GM12878 (cell line): ENCODE data around the gene FOXA2. TPM values are rescaled to one million over a fixed set of nuclear protein-coding genes. Genes with fewer than 3 reads are reported as not detected.

ENCODE experiments used
- ATAC-seq: fragments of 200-7000 bp; cut with Tn5 transposase; 3 replicates; pipeline ENCODE4 v1.9.1; 2020; ENCODE audit warnings: mild to moderate bottlenecking, moderate library complexity
- BruUV-seq: library from RNA; stranded (reverse); fragments of 400-500 nt; replicated peaks from 2 replicates; lab custom pipeline; 2021; lab: Mats Ljungman, UMichigan
- CTCF ChIA-PET: fragments of 300-600 bp; sonication (Branson Sonifier 250); formaldehyde crosslinking; extraction: SDS; loops from one replicate; lab custom pipeline; 2021; ENCODE audit warnings: inconsistent platforms; lab: Yijun Ruan, JAX
- POLR2A ChIA-PET: fragments of 350-600 bp; formaldehyde crosslinking; extraction: SDS; loops from one replicate; lab custom pipeline; 2021; ENCODE audit warnings: inconsistent platforms; lab: Charles Lee
- RAD21 ChIA-PET: fragments of 300-600 bp; sonication (Branson Sonifier 250); formaldehyde crosslinking; loops from one replicate; lab custom pipeline; 2023; ENCODE audit warnings: antibody characterized with exemption; ENCODE audit not compliant: unreplicated experiment; lab: Charles Lee
- SMC1A ChIA-PET: fragments of 300-600 bp; sonication (Branson Sonifier 250); formaldehyde crosslinking; loops from one replicate; lab custom pipeline; 2023; ENCODE audit not compliant: unreplicated experiment, uncharacterized antibody; lab: Charles Lee
- DNase-seq: peaks from one replicate; pipeline ENCODE4 v3.0.0-alpha.2; 2011; ENCODE audit warnings: low read depth, low spot score
- FAIRE-seq: peaks from 3 replicates; lab custom pipeline; 2011; peaks lifted over from hg19 to GRCh38; lab: Jason Lieb, UNC
- H2AFZ ChIP-seq: 2 replicates; pipeline ENCODE4 v1.6.0; 2011; ENCODE audit warnings: low read depth, low read length, control low read depth; ENCODE audit not compliant: control insufficient read depth
- H3K27ac ChIP-seq: 2 replicates; pipeline ENCODE4 v1.5.1; 2011; ENCODE audit warnings: control low read depth; ENCODE audit not compliant: control insufficient read depth, insufficient read depth
- H3K27me3 ChIP-seq, 2 experiments: replicated peaks in 1 of 2; 2 replicates each; pipeline versions ENCODE4 v1.6.0 to v1.6.1; 2011; ENCODE audit warnings: low read length in 1 of 2; ENCODE audit not compliant: control insufficient read depth in 2 of 2, insufficient read depth in 2 of 2
- H3K36me3 ChIP-seq, 2 experiments: 2 replicates each; pipeline ENCODE4 v1.5.1; 2011; ENCODE audit warnings: low read length in 1 of 2; ENCODE audit not compliant: control insufficient read depth in 2 of 2, insufficient read depth in 2 of 2
- H3K4me1 ChIP-seq: 2 replicates; pipeline ENCODE4 v1.6.1; 2011; ENCODE audit warnings: mild to moderate bottlenecking, low read length, moderate library complexity, mixed read lengths; ENCODE audit not compliant: control insufficient read depth, insufficient read depth
- H3K4me2 ChIP-seq: 2 replicates; pipeline ENCODE4 v1.6.0; 2011; ENCODE audit warnings: control low read depth; ENCODE audit not compliant: control insufficient read depth, insufficient read depth
- H3K4me3 ChIP-seq: fragments of 200-600 bp; sonication (generic); 2 replicates; pipeline ENCODE4 v1.5.1; 2016
- H3K79me2 ChIP-seq: 2 replicates; pipeline ENCODE4 v1.6.0; 2011; ENCODE audit warnings: low read length; ENCODE audit not compliant: control insufficient read depth, insufficient read depth
- H3K9ac ChIP-seq: 2 replicates; pipeline ENCODE4 v1.8.0; 2011; ENCODE audit warnings: low read length, control low read depth, mixed read lengths; ENCODE audit not compliant: control insufficient read depth, insufficient read depth
- H3K9me3 ChIP-seq: replicated peaks from 3 replicates; pipeline ENCODE4 v1.5.1; 2011; ENCODE audit warnings: mild to moderate bottlenecking, low read length; ENCODE audit not compliant: control insufficient read depth, insufficient read depth
- H4K20me1 ChIP-seq: 2 replicates; pipeline ENCODE4 v1.6.0; 2011; ENCODE audit not compliant: control insufficient read depth, insufficient read depth
- CREB1 ChIP-seq: IDR thresholded peaks from 2 replicates; pipeline ENCODE4 v1.6.1; 2012; ENCODE audit warnings: low read depth, mild to moderate bottlenecking, inconsistent platforms
- CREM ChIP-seq: IDR thresholded peaks from 2 replicates; pipeline ENCODE4 v1.6.1; 2014; ENCODE audit warnings: antibody characterized with exemption, low read depth
- ELK1 ChIP-seq: IDR thresholded peaks from 2 replicates; pipeline ENCODE4 v1.6.1; 2012; ENCODE audit warnings: low read depth, low read length, improper control_type of control experiment
- HCFC1 ChIP-seq: fragments of 150-350 bp; IDR thresholded peaks from 2 replicates; pipeline ENCODE4 v1.6.1; 2014; ENCODE audit warnings: low read length
- IRF4 ChIP-seq: IDR thresholded peaks from 2 replicates; pipeline ENCODE4 v1.6.1; 2011; ENCODE audit warnings: low read depth, low read length
- MAX ChIP-seq: IDR thresholded peaks from 2 replicates; pipeline ENCODE4 v1.6.1; 2012; ENCODE audit warnings: low read depth, low read length, improper control_type of control experiment
- MXI1 ChIP-seq: fragments of 150-350 bp; IDR thresholded peaks from 2 replicates; pipeline ENCODE4 v1.6.1; 2011; ENCODE audit warnings: low read depth, mild to moderate bottlenecking, inconsistent platforms, low read length, improper control_type of control experiment
- NFYA ChIP-seq: IDR thresholded peaks from 2 replicates; pipeline ENCODE4 v1.6.1; 2011; ENCODE audit warnings: low read depth, mild to moderate bottlenecking, low read length, improper control_type of control experiment, borderline replicate concordance
- NR2F1 ChIP-seq: fragments of 450-650 bp; conservative IDR thresholded peaks from 2 replicates; pipeline ENCODE4 v1.6.1; 2017; ENCODE audit warnings: mild to moderate bottlenecking
- RELA ChIP-seq: fragments of 450-650 bp; IDR thresholded peaks from 2 replicates; pipeline ENCODE4 v1.8.0; 2014; ENCODE audit warnings: borderline replicate concordance; ENCODE audit not compliant: partially characterized antibody
- STAT1 ChIP-seq: fragments of 450-650 bp; conservative IDR thresholded peaks from 2 replicates; pipeline ENCODE4 v1.6.1; 2014; ENCODE audit warnings: antibody characterized with exemption, mild to moderate bottlenecking
- TBL1XR1 ChIP-seq: IDR thresholded peaks from 2 replicates; pipeline ENCODE4 v1.6.1; 2012; ENCODE audit warnings: low read depth, low read length, improper control_type of control experiment
- TCF12 ChIP-seq: IDR thresholded peaks from 2 replicates; pipeline ENCODE4 v1.6.1; 2011; ENCODE audit warnings: low read depth, mild to moderate bottlenecking, low read length
- ZNF592 ChIP-seq: fragments of 450-650 bp; IDR thresholded peaks from 2 replicates; pipeline ENCODE4 v1.6.1; 2017; ENCODE audit warnings: mild to moderate bottlenecking, moderate library complexity
- WGBS: methylation state at CpG from one replicate; pipeline ENCODE4 v1.1.6; 2016; ENCODE audit warnings: low lambda C conversion rate; ENCODE audit not compliant: insufficient replicate concordance, insufficient coverage; ENCODE audit errors: missing lambda C conversion rate; 5-methylcytosine and 5-hydroxymethylcytosine counted together
- in situ Hi-C: fragments of 300-500 bp; cut with MboI; formaldehyde crosslinking; loops from 9 replicates; pipeline ENCODE4 v1.14.3; 2018; ENCODE audit warnings: mixed read lengths
- intact Hi-C: fragments of 100-400 bp; cut with micrococcal nuclease; formaldehyde crosslinking; loops from one replicate; pipeline ENCODE4 v1.14.2; 2022; ENCODE audit not compliant: unreplicated experiment
- polyA plus RNA-seq, 11 experiments: library from polyadenylated mRNA; depleted of rRNA in 4 of 11; unstranded in 6 of 11; stranded (reverse) in 5 of 11; fragments of >200 nt; fragmentation: Nextera tagmentation in 4 of 11; fragmentation: Illumina TruSeq in 1 of 11; extraction: Ambion mirVana in 4 of 11; extraction: Trizol in 1 of 11; gene quantifications; 1 replicate in 1 of 11; 2 replicates in 10 of 11; pipeline versions ENCODE4 v1.2.1 to v1.2.3, GENCODE V29; 2011 to 2016; ENCODE audit warnings: inconsistent platforms in 2 of 11, missing spikeins in 2 of 11, low read depth in 1 of 11
- total RNA-seq, 4 experiments: library from RNA; depleted of rRNA in 3 of 4; stranded (reverse); fragments of >200 nt in 3 of 4; fragmentation: Illumina TruSeq in 1 of 4; extraction: Trizol in 1 of 4; gene quantifications; 2 replicates each; pipeline versions ENCODE4 v1.2.1 to v1.2.3, GENCODE V29; 2013 to 2021

Gene FOXA2
- total and polyA plus RNA-seq, 10 of the 15 experiments (the other 5 are each of a cell fraction or from before 2014, with no cell fraction given), result not detected

- no peak for ATAC-seq
- ChIA-PET CTCF (interaction anchor here (0.8 kb wide), 1 partner anchor 18 kb away, joined by 3 read pairs; no protein-coding TSS in a partner anchor), RAD21 (no interaction called here), POLR2A (no interaction called here), SMC1A (interaction anchor here (1.1 kb wide), 1 partner anchor 16 kb away, joined by 3 read pairs; no protein-coding TSS in a partner anchor)
- Histone ChIP-seq H3K27ac (no peak overlapping the region), H3K4me3 (no peak overlapping the region), H3K79me2 (no peaks in the 10 kb centered on the region), H4K20me1 (no peaks in the 10 kb centered on the region), H3K9me3 (no peaks in the 10 kb centered on the region; the same call in 2 of the 3 replicates), H3K36me3 (no peaks in the 10 kb centered on the region), H3K27me3 (peaks cover 3 to 10% of the 10 kb centered on the region in 2 experiments; a peak in 2 of 4 replicates), H2AFZ (no peak overlapping the region), H3K4me1 (no peaks in the 10 kb centered on the region), H3K9ac (no peak overlapping the region), H3K4me2 (no peak overlapping the region)
- intact Hi-C loops (no loop called here), in situ Hi-C loops (no loop called here)
- no TSS peak for BruUV-seq
- DNase-seq, result no peak
- TF ChIP-seq CREM, result no peak
- TF ChIP-seq TCF12, result no peak
- TF ChIP-seq TBL1XR1, result no peak
- TF ChIP-seq CREB1, result no peak
- TF ChIP-seq ZNF592, result no peak
- TF ChIP-seq ELK1, result no peak
- no peak for TF ChIP-seq MAX
- TF ChIP-seq HCFC1, result no peak
- no peak for TF ChIP-seq MXI1
- no peak for TF ChIP-seq RELA
- no peak for TF ChIP-seq NR2F1
- no peak for TF ChIP-seq NFYA
- TF ChIP-seq STAT1, result no peak
- no peak for TF ChIP-seq IRF4
- no peak for FAIRE-seq
- WGBS, result 62% methylated on average over 11 of the region's 11 CpGs
Observed at GRCh38 chr20:22569353-22569752, 15.0 kb downstream of the FOXA2 start.
